Measurements from ENCODE around the gene GIPC2.

GRCh38 chr1:78047106-78047505 is 1.3 kb downstream of the GIPC2 start:
- no peak for TF ChIP-seq CTCF (IDR thresholded peaks at IDR 0.05)
- TF ChIP-seq POLR2AphosphoS5 (IDR thresholded peaks at IDR 0.05; ENCODE audit: low read depth, low read length): no peak
- TF ChIP-seq REST (IDR thresholded peaks at IDR 0.05; ENCODE audit: insufficient read depth in 1 of 2, low read depth in 2 of 2, low read length in 1 of 2): no peak

All from Panc1 (cell line).